GM18861 (cell line): ENCODE data around the gene CACNA2D3.

Experiments
- ATAC-seq: cut with Tn5 transposase; IDR thresholded peaks from one replicate; pipeline ENCODE4 v1.9.1; 2021; ENCODE audit not compliant: unreplicated experiment

CACNA2D3 gene

GRCh38 chr3:54935869-54936268 lies 813.5 kb downstream of the CACNA2D3 start:
- ATAC-seq, result no peak

GRCh38 chr3:54936561-54936960 lies 814.2 kb downstream of the CACNA2D3 start:
- ATAC-seq, result no peak

GRCh38 chr3:54939557-54940300 lies 817.4 kb downstream of the CACNA2D3 start:
- no peak for ATAC-seq

- no peak for ATAC-seq
Observed at GRCh38 chr3:54940971-54941370, 818.6 kb downstream of the CACNA2D3 start.

GRCh38 chr3:54941690-54942362 lies 819.5 kb downstream of the CACNA2D3 start:
- ATAC-seq, result no peak

- no peak for ATAC-seq
Observed at GRCh38 chr3:54949491-54950044, 827.2 kb downstream of the CACNA2D3 start.

- ATAC-seq, result no peak
Observed at GRCh38 chr3:54950391-54951003, 828.1 kb downstream of the CACNA2D3 start.

- no peak for ATAC-seq
Observed at GRCh38 chr3:54951405-54951804, 829.1 kb downstream of the CACNA2D3 start.

GRCh38 chr3:54954022-54954421 lies 831.7 kb downstream of the CACNA2D3 start:
- no peak for ATAC-seq

- no peak for ATAC-seq
Observed at GRCh38 chr3:54954521-54954920, 832.2 kb downstream of the CACNA2D3 start.

GRCh38 chr3:54955496-54955895 lies 833.1 kb downstream of the CACNA2D3 start:
- no peak for ATAC-seq

GRCh38 chr3:54955941-54956340 lies 833.6 kb downstream of the CACNA2D3 start:
- no peak for ATAC-seq

GRCh38 chr3:54957711-54958110 lies 835.4 kb downstream of the CACNA2D3 start:
- ATAC-seq, result no peak

- ATAC-seq, result no peak
Observed at GRCh38 chr3:54960082-54960481, 837.7 kb downstream of the CACNA2D3 start.

GRCh38 chr3:54960701-54961100 lies 838.3 kb downstream of the CACNA2D3 start:
- no peak for ATAC-seq

GRCh38 chr3:54962200-54962599 lies 839.8 kb downstream of the CACNA2D3 start:
- ATAC-seq, result no peak

- ATAC-seq, result no peak
Observed at GRCh38 chr3:54963641-54964040, 841.3 kb downstream of the CACNA2D3 start.

- ATAC-seq, result no peak
Observed at GRCh38 chr3:54964081-54964480, 841.7 kb downstream of the CACNA2D3 start.

GRCh38 chr3:54965746-54966145 lies 843.4 kb downstream of the CACNA2D3 start:
- ATAC-seq, result no peak

GRCh38 chr3:54966979-54967378 lies 844.6 kb downstream of the CACNA2D3 start:
- no peak for ATAC-seq

- ATAC-seq, result no peak
Observed at GRCh38 chr3:54967731-54968161, 845.4 kb downstream of the CACNA2D3 start.
